ENCODE results near the gene GALNT10. TPM values are rescaled to one million over a fixed set of nuclear protein-coding genes. Genes with fewer than 3 reads are reported as not detected.

GALNT10 gene
- total and polyA plus RNA-seq, 2 of the 4 experiments (the other 2 are of a cell fraction) = 46.2 to 67.0 TPM

DNA sequence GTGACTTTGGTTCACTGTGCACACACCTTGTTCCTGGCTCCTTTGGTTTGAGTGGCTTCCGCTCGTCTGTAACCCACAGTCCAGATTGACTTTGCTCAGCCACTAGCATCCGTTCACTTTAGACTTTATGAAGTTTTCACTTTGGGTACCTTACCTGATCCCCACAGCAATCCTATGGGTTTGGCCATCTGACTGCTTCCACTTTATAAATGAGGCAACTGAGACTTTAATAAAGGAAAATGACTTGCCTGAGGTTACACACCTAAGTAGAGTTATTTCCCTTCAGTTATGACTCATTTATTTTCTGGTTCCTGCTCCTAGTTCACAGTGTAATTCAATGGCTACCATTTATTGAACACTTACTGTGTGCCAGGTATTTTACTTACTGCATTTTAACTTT lies 161.0 kb downstream of the GALNT10 start:
- Histone ChIP-seq H3K14ac (replicated peaks; ENCODE audit: low read depth, low read length) (no peak overlapping the region), H3K56ac (ENCODE audit: extremely low read depth, insufficient read depth, low read length) (no peak overlapping the region), H3K79me1 (ENCODE audit: low read depth in 1 of 2, low read length in 2 of 2) (peaks cover 12 to 53% of the 10 kb centered on the region in 2 experiments; a peak in 3 of 4 replicates), H3K9me3 (ENCODE audit: control insufficient read depth, insufficient read depth, low read length) (no peaks in the 10 kb centered on the region), H4K20me1 (ENCODE audit: insufficient read depth, low read length) (no peaks in the 10 kb centered on the region), H2BK15ac (ENCODE audit: low read depth, low read length) (no peak overlapping the region), H3K27ac (ENCODE audit: insufficient read depth, low read length) (no peak overlapping the region), H3K36me3 (ENCODE audit: control insufficient read depth, insufficient read depth, low read length) (no peaks in the 10 kb centered on the region), H3K23ac (ENCODE audit: low read depth, low read length) (no peak overlapping the region), H3K4ac (ENCODE audit: low read depth, low read length) (no peak overlapping the region), H3K4me3 (ENCODE audit: insufficient read depth, low read depth, low read length) (no peak overlapping the region), H3K4me2 (ENCODE audit: low read depth, low read length) (no peak overlapping the region), H3K9me1 (ENCODE audit: insufficient read depth, low read length) (peaks cover 30% of the 10 kb centered on the region), H2BK20ac (ENCODE audit: low read depth, low read length) (no peak overlapping the region), H2BK5ac (ENCODE audit: low read depth, low read length, poor library complexity, severe bottlenecking) (no peak overlapping the region), H3K9ac (ENCODE audit: low read depth, low read length) (no peak overlapping the region), H4K91ac (ENCODE audit: insufficient read depth, low read depth, low read length) (no peak overlapping the region), H3K4me1 (ENCODE audit: control insufficient read depth, insufficient read depth, low read length) (peaks cover 22% of the 10 kb centered on the region), H2AFZ (replicated peaks; ENCODE audit: low read length, poor library complexity) (no peak overlapping the region), H4K5ac (ENCODE audit: low read depth, low read length) (no peak overlapping the region), H2AK5ac (ENCODE audit: low read depth, low read length) (no peak overlapping the region), H3K27me3 (ENCODE audit: control insufficient read depth, insufficient read depth, low read length) (no peaks in the 10 kb centered on the region), H3K18ac (ENCODE audit: low read depth, low read length) (no peak overlapping the region), H2BK120ac (ENCODE audit: low read depth, low read length) (no peak overlapping the region), H4K8ac (ENCODE audit: low read depth in 2 of 2, low read length in 2 of 2) (no peak overlapping the region), H2AK9ac (replicated peaks; ENCODE audit: low read depth, low read length, poor library complexity) (no peak overlapping the region)
- DNase-seq = no peak
- no CpG with 5 or more reads among the region's 3 CpGs for WGBS, 2 experiments (ENCODE audit: extremely low coverage in 2 of 2, insufficient read length in 1 of 2)
- dilution Hi-C loops (cut with HindIII; ENCODE audit: low sequenced_read_pairs, unreplicated experiment) (no loop called here), intact Hi-C loops (cut with micrococcal nuclease) (no loop called here), in situ Hi-C loops (cut with MboI; ENCODE audit: low sequenced_read_pairs) (no loop called here)
- BruUV-seq (replicated peaks) = no TSS peak
- ChIA-PET POLR2A (ENCODE audit: unreplicated experiment) (no interaction called here), CTCF (no interaction called here)
- no peak for TF ChIP-seq RFX5 (IDR thresholded peaks at IDR 0.05; ENCODE audit: low read depth, low read length)
- no peak for TF ChIP-seq RCOR1 (IDR thresholded peaks at IDR 0.05; ENCODE audit: insufficient replicate concordance, low read length)
- no peak for TF ChIP-seq SMC3 (IDR thresholded peaks at IDR 0.05; ENCODE audit: low read depth, low read length)
- TF ChIP-seq BHLHE40 (IDR thresholded peaks at IDR 0.05; ENCODE audit: low read depth, low read length) = no peak
- TF ChIP-seq RAD21 (IDR thresholded peaks at IDR 0.05; ENCODE audit: low read length) = no peak
- TF ChIP-seq, protein P1, sequence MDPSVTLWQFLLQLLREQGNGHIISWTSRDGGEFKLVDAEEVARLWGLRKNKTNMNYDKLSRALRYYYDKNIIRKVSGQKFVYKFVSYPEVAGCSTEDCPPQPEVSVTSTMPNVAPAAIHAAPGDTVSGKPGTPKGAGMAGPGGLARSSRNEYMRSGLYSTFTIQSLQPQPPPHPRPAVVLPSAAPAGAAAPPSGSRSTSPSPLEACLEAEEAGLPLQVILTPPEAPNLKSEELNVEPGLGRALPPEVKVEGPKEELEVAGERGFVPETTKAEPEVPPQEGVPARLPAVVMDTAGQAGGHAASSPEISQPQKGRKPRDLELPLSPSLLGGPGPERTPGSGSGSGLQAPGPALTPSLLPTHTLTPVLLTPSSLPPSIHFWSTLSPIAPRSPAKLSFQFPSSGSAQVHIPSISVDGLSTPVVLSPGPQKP (IDR thresholded peaks at IDR 0.05; ENCODE audit: borderline replicate concordance, low read depth, low read length) = no peak
- no peak for TF ChIP-seq MAZ (IDR thresholded peaks at IDR 0.05; ENCODE audit: borderline replicate concordance, low read depth, low read length)
- TF ChIP-seq FOS (IDR thresholded peaks at IDR 0.05; ENCODE audit: low read depth, low read length) = no peak
- TF ChIP-seq POLR2A (IDR thresholded peaks at IDR 0.05; ENCODE audit: low read depth, low read length) = no peak
- TF ChIP-seq MAFK (IDR thresholded peaks at IDR 0.05; ENCODE audit: low read depth, low read length) = no peak
- TF ChIP-seq, protein P2, sequence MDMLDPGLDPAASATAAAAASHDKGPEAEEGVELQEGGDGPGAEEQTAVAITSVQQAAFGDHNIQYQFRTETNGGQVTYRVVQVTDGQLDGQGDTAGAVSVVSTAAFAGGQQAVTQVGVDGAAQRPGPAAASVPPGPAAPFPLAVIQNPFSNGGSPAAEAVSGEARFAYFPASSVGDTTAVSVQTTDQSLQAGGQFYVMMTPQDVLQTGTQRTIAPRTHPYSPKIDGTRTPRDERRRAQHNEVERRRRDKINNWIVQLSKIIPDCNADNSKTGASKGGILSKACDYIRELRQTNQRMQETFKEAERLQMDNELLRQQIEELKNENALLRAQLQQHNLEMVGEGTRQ (IDR thresholded peaks at IDR 0.05; ENCODE audit: low read depth, low read length) = no peak
- no peak for TF ChIP-seq MXI1 (IDR thresholded peaks at IDR 0.05; ENCODE audit: borderline replicate concordance, low read depth, low read length)
- TF ChIP-seq CHD1 (IDR thresholded peaks at IDR 0.05; ENCODE audit: low read depth, low read length) = no peak
- no peak for TF ChIP-seq CEBPB (IDR thresholded peaks at IDR 0.05; ENCODE audit: low read depth, low read length)
- no peak for ATAC-seq (ENCODE audit: low read depth)

Data from IMR-90 (cell line).